Measurements from ENCODE around the gene GPR180. TPM values are rescaled to one million over a fixed set of nuclear protein-coding genes. Genes with fewer than 3 reads are reported as not detected.
"Not testable (repeated sequence)": the region's sequence is repeated elsewhere in the genome, so short reads cannot be mapped to it uniquely, and the experiment has no call there.

Gene GPR180
- total RNA-seq, 1 experiment from 2014 or later = 18.0 TPM

GRCh38 chr13:94623316-94623715 is 21.7 kb downstream of the GPR180 start:
- in situ Hi-C loops (cut with HindIII; ENCODE audit: low pct_unique_long_range_greater_than_20kb, low sequenced_read_pairs) = no loop called here
- DNase-seq (ENCODE audit: low read depth, low spot score) = no peak

- in situ Hi-C loops (cut with HindIII; ENCODE audit: low pct_unique_long_range_greater_than_20kb, low sequenced_read_pairs) = no loop called here
Observed at GRCh38 chr13:94630858-94631257, 29.2 kb downstream of the GPR180 start.

GRCh38 chr13:94632226-94632980 is 30.7 kb downstream of the GPR180 start:
- DNase-seq (ENCODE audit: low read depth, low spot score) = no peak
- in situ Hi-C loops (cut with HindIII; ENCODE audit: low pct_unique_long_range_greater_than_20kb, low sequenced_read_pairs) = no loop called here

More at GRCh38 chr13:94630858-94631257, 29.2 kb downstream of the GPR180 start:
- DNase-seq (ENCODE audit: low read depth, low spot score) = no peak

GRCh38 chr13:94636096-94636495 is 34.4 kb downstream of the GPR180 start:
- DNase-seq (ENCODE audit: low read depth, low spot score); in situ Hi-C loops (cut with HindIII; ENCODE audit: low pct_unique_long_range_greater_than_20kb, low sequenced_read_pairs): not testable (repeated sequence)

- in situ Hi-C loops (cut with HindIII; ENCODE audit: low pct_unique_long_range_greater_than_20kb, low sequenced_read_pairs) = no loop called here
- DNase-seq (ENCODE audit: low read depth, low spot score) = no peak
Observed at GRCh38 chr13:94636942-94637578, 35.4 kb downstream of the GPR180 start.

- DNase-seq (ENCODE audit: low read depth, low spot score); in situ Hi-C loops (cut with HindIII; ENCODE audit: low pct_unique_long_range_greater_than_20kb, low sequenced_read_pairs): not testable (repeated sequence)
Observed at GRCh38 chr13:94637677-94638076, 36.0 kb downstream of the GPR180 start.

GRCh38 chr13:94640721-94641120 is 39.1 kb downstream of the GPR180 start:
- in situ Hi-C loops (cut with HindIII; ENCODE audit: low pct_unique_long_range_greater_than_20kb, low sequenced_read_pairs) = no loop called here
- no peak for DNase-seq (ENCODE audit: low read depth, low spot score)

GRCh38 chr13:94641409-94641941 is 39.8 kb downstream of the GPR180 start:
- peak; percentile 30 for DNase-seq (ENCODE audit: low read depth, low spot score)
- in situ Hi-C loops (cut with HindIII; ENCODE audit: low pct_unique_long_range_greater_than_20kb, low sequenced_read_pairs) = no loop called here

- DNase-seq (ENCODE audit: low read depth, low spot score) = no peak
- in situ Hi-C loops (cut with HindIII; ENCODE audit: low pct_unique_long_range_greater_than_20kb, low sequenced_read_pairs) = no loop called here
Observed at GRCh38 chr13:94646904-94647303, 45.2 kb downstream of the GPR180 start.

- in situ Hi-C loops (cut with HindIII; ENCODE audit: low pct_unique_long_range_greater_than_20kb, low sequenced_read_pairs) = no loop called here
Observed at GRCh38 chr13:94656176-94656575, 54.5 kb downstream of the GPR180 start.

GRCh38 chr13:94656766-94657165 is 55.1 kb downstream of the GPR180 start:
- DNase-seq (ENCODE audit: low read depth, low spot score) = no peak
- in situ Hi-C loops (cut with HindIII; ENCODE audit: low pct_unique_long_range_greater_than_20kb, low sequenced_read_pairs) = no loop called here

More at GRCh38 chr13:94656176-94656575, 54.5 kb downstream of the GPR180 start:
- no peak for DNase-seq (ENCODE audit: low read depth, low spot score)

GRCh38 chr13:94657167-94657566 is 55.5 kb downstream of the GPR180 start:
- no peak for DNase-seq (ENCODE audit: low read depth, low spot score)
- in situ Hi-C loops (cut with HindIII; ENCODE audit: low pct_unique_long_range_greater_than_20kb, low sequenced_read_pairs) = no loop called here

- DNase-seq (ENCODE audit: low read depth, low spot score) = peak; percentile 33
- in situ Hi-C loops (cut with HindIII; ENCODE audit: low pct_unique_long_range_greater_than_20kb, low sequenced_read_pairs) = no loop called here
Observed at GRCh38 chr13:94658926-94659597, 57.4 kb downstream of the GPR180 start.

GRCh38 chr13:94659598-94659946 is 57.9 kb downstream of the GPR180 start:
- in situ Hi-C loops (cut with HindIII; ENCODE audit: low pct_unique_long_range_greater_than_20kb, low sequenced_read_pairs) = no loop called here
- no peak for DNase-seq (ENCODE audit: low read depth, low spot score)

GRCh38 chr13:94660695-94661326 is 59.2 kb downstream of the GPR180 start:
- in situ Hi-C loops (cut with HindIII; ENCODE audit: low pct_unique_long_range_greater_than_20kb, low sequenced_read_pairs) = no loop called here
- peak; percentile 56 for DNase-seq (ENCODE audit: low read depth, low spot score)

GRCh38 chr13:94661406-94661805 is 59.7 kb downstream of the GPR180 start:
- in situ Hi-C loops (cut with HindIII; ENCODE audit: low pct_unique_long_range_greater_than_20kb, low sequenced_read_pairs) = no loop called here
- DNase-seq (ENCODE audit: low read depth, low spot score) = no peak

GRCh38 chr13:94662274-94662945 is 60.8 kb downstream of the GPR180 start:
- in situ Hi-C loops (cut with HindIII; ENCODE audit: low pct_unique_long_range_greater_than_20kb, low sequenced_read_pairs) = no loop called here
- DNase-seq (ENCODE audit: low read depth, low spot score) = no peak

Measured in SK-MEL-5 (cell line).